Vagina (tissue), 2 donors: ENCODE data around the gene PTH2.

Experiments used
- POLR2A ChIP-seq, 2 donors: fragments of 450-650 bp; IDR thresholded peaks; one replicate each; pipeline ENCODE4 v1.6.1; 2017; ENCODE audit warnings: antibody characterized with exemption in 2 of 2, mild to moderate bottlenecking in 2 of 2, moderate library complexity in 2 of 2
- TF ChIP-seq, protein P1 (sequence below), 3 experiments: fragments of 450-650 bp in 2 of 3; fragments of 200-600 bp in 1 of 3; sonication (generic) in 1 of 3; IDR thresholded peaks; one replicate each; pipeline ENCODE4 v1.5.1; 2017 to 2019; ENCODE audit warnings: antibody characterized with exemption in 3 of 3, mild to moderate bottlenecking in 2 of 3, moderate library complexity in 2 of 3

- no peak for TF ChIP-seq POLR2A (IDR thresholded peaks at IDR 0.05)
- TF ChIP-seq, protein P1, sequence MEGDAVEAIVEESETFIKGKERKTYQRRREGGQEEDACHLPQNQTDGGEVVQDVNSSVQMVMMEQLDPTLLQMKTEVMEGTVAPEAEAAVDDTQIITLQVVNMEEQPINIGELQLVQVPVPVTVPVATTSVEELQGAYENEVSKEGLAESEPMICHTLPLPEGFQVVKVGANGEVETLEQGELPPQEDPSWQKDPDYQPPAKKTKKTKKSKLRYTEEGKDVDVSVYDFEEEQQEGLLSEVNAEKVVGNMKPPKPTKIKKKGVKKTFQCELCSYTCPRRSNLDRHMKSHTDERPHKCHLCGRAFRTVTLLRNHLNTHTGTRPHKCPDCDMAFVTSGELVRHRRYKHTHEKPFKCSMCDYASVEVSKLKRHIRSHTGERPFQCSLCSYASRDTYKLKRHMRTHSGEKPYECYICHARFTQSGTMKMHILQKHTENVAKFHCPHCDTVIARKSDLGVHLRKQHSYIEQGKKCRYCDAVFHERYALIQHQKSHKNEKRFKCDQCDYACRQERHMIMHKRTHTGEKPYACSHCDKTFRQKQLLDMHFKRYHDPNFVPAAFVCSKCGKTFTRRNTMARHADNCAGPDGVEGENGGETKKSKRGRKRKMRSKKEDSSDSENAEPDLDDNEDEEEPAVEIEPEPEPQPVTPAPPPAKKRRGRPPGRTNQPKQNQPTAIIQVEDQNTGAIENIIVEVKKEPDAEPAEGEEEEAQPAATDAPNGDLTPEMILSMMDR (IDR thresholded peaks at IDR 0.05) = no peak
Observed at GRCh38 chr19:49413348-49413747, 9.9 kb downstream of the PTH2 start.
